SU-DHL-6 (cell line): ENCODE measurements around the gene SELE.

Experiments used
- H2AFZ ChIP-seq: fragments of 200-600 bp; sonication (generic); 2 replicates; pipeline ENCODE4 v1.6.1; 2014; ENCODE audit warnings: low read depth, mild to moderate bottlenecking, moderate library complexity, mixed read lengths, antibody characterized with exemption, low read length; ENCODE audit not compliant: severe bottlenecking
- H3F3A ChIP-seq: fragments of 200-600 bp; shearing (Covaris generic); 2 replicates; pipeline ENCODE4 v1.6.0; 2016; ENCODE audit warnings: antibody characterized with exemption, mild to moderate bottlenecking; ENCODE audit not compliant: insufficient read depth
- H3K27ac ChIP-seq: fragments of 200-600 bp; sonication (generic); 2 replicates; pipeline ENCODE4 v1.5.1; 2016; ENCODE audit warnings: low read depth, mild to moderate bottlenecking, low read length, moderate library complexity, mixed read lengths
- H3K27me3 ChIP-seq: fragments of 200-600 bp; sonication (generic), shearing (Covaris generic); 2 replicates; pipeline ENCODE4 v1.6.0; 2014; ENCODE audit warnings: mild to moderate bottlenecking, low read length
- H3K36me3 ChIP-seq: fragments of 200-600 bp; sonication (generic); 2 replicates; pipeline ENCODE4 v1.6.1; 2014; ENCODE audit warnings: mild to moderate bottlenecking, low read length, mixed read lengths
- H3K4me2 ChIP-seq: fragments of 300-600, 200-600 bp; shearing (Covaris generic), sonication (generic); 2 replicates; pipeline ENCODE4 v1.6.0; 2014; ENCODE audit warnings: low read length, low read depth, mild to moderate bottlenecking; ENCODE audit not compliant: poor library complexity, severe bottlenecking
- H3K4me3 ChIP-seq: fragments of 200-600 bp; sonication (generic); 2 replicates; pipeline ENCODE4 v1.5.1; 2014; ENCODE audit warnings: antibody characterized with exemption, low read length, mild to moderate bottlenecking, mixed read lengths; ENCODE audit not compliant: insufficient read depth, poor library complexity, severe bottlenecking
- H3K79me2 ChIP-seq: fragments of 200-600 bp; sonication (generic); 2 replicates; pipeline ENCODE4 v1.6.1; 2014; ENCODE audit warnings: mild to moderate bottlenecking, low read length, moderate library complexity; ENCODE audit not compliant: insufficient read depth
- H3K9ac ChIP-seq: fragments of 200-600 bp; sonication (generic); 2 replicates; pipeline ENCODE4 v1.7.0; 2014; ENCODE audit warnings: mild to moderate bottlenecking, low read length
- H3K9me2 ChIP-seq: fragments of 200-600 bp; sonication (generic); replicated peaks from 2 replicates; pipeline ENCODE4 v1.6.1; 2014; ENCODE audit warnings: low read length; ENCODE audit not compliant: insufficient read depth
- H3K9me3 ChIP-seq: fragments of 200-600 bp; sonication (generic); 2 replicates; pipeline ENCODE4 v1.6.1; 2014; ENCODE audit warnings: low read length, mixed read lengths; ENCODE audit not compliant: insufficient read depth
- H4K20me1 ChIP-seq: fragments of 200-600 bp; sonication (generic); 2 replicates; pipeline ENCODE4 v1.6.1; 2014; ENCODE audit warnings: low read depth, mild to moderate bottlenecking, antibody characterized with exemption, low read length, moderate library complexity, mixed read lengths
- CTCF ChIP-seq: fragments of 200-600 bp; sonication (generic); IDR thresholded peaks from one replicate; pipeline ENCODE4 v1.5.1; 2017; ENCODE audit warnings: antibody characterized with exemption, mild to moderate bottlenecking, low read length, moderate library complexity; ENCODE audit not compliant: insufficient read depth, poor library complexity, severe bottlenecking
- EZH2phosphoT487 ChIP-seq: fragments of 200-600 bp; sonication (generic), shearing (Covaris generic); conservative IDR thresholded peaks from 2 replicates; pipeline ENCODE4 v1.6.1; 2018; ENCODE audit warnings: mild to moderate bottlenecking, antibody characterized with exemption, low read length, moderate library complexity, mixed read lengths

Gene SELE

GRCh38 chr1:169704797-169705196 lies 29.1 kb downstream of the SELE start:
- Histone ChIP-seq H2AFZ (no peak overlapping the region), H3K27me3 (no peaks in the 10 kb centered on the region), H3F3A (no peaks in the 10 kb centered on the region), H4K20me1 (no peaks in the 10 kb centered on the region), H3K9me2 (no peaks in the 10 kb centered on the region), H3K4me2 (no peak overlapping the region), H3K79me2 (no peaks in the 10 kb centered on the region), H3K9me3 (no peaks in the 10 kb centered on the region), H3K9ac (no peak overlapping the region), H3K36me3 (peaks cover 3% of the 10 kb centered on the region; the same call in 1 of the 2 replicates), H3K4me3 (no peak overlapping the region), H3K27ac (no peak overlapping the region)
- TF ChIP-seq EZH2phosphoT487 (no peak), CTCF (no peak)

GRCh38 chr1:169701261-169702005 lies 32.4 kb downstream of the SELE start:
- peak overlapping the region; percentile 0 for H2AFZ ChIP-seq
- H3K4me2 ChIP-seq = peak overlapping the region; percentile 31
- peak overlapping the region; percentile 13; the same call in 1 of the 2 replicates for H3K27ac ChIP-seq
- 0 out of 2 replicates have a peak, but pooled peaks cover 1% of the 10 kb centered on the region for H3K36me3 ChIP-seq
- H3K9me3 ChIP-seq = no peaks in the 10 kb centered on the region
- no peak overlapping the region for H3K9ac ChIP-seq
- TF ChIP-seq CTCF (no peak), EZH2phosphoT487 (no peak)
- peaks cover 3% of the 10 kb centered on the region; the same call in 1 of the 2 replicates for H3F3A ChIP-seq
- no peaks in the 10 kb centered on the region for H3K9me2 ChIP-seq
- no peaks in the 10 kb centered on the region for H4K20me1 ChIP-seq
- H3K79me2 ChIP-seq = no peaks in the 10 kb centered on the region
- no peak overlapping the region for H3K4me3 ChIP-seq
- no peaks in the 10 kb centered on the region for H3K27me3 ChIP-seq

GRCh38 chr1:169699707-169700106 lies 34.2 kb downstream of the SELE start:
- H3K9me3 ChIP-seq = no peaks in the 10 kb centered on the region
- no peaks in the 10 kb centered on the region for H3K9me2 ChIP-seq
- H3K27ac ChIP-seq = no peak overlapping the region
- H3K79me2 ChIP-seq = no peaks in the 10 kb centered on the region
- H2AFZ ChIP-seq = no peak overlapping the region
- H3K4me3 ChIP-seq = no peak overlapping the region
- H3F3A ChIP-seq = peaks cover 18% of the 10 kb centered on the region
- no peaks in the 10 kb centered on the region for H3K27me3 ChIP-seq
- no peaks in the 10 kb centered on the region for H4K20me1 ChIP-seq
- H3K36me3 ChIP-seq = no peaks in the 10 kb centered on the region
- H3K4me2 ChIP-seq = no peak overlapping the region
- TF ChIP-seq CTCF (no peak), EZH2phosphoT487 (no peak)
- no peak overlapping the region for H3K9ac ChIP-seq
